ENCODE results near the gene SMCO1.
"Not testable (repeated sequence)": the region's sequence is repeated elsewhere in the genome, so short reads cannot be mapped to it uniquely, and the experiment has no call there.

DNA sequence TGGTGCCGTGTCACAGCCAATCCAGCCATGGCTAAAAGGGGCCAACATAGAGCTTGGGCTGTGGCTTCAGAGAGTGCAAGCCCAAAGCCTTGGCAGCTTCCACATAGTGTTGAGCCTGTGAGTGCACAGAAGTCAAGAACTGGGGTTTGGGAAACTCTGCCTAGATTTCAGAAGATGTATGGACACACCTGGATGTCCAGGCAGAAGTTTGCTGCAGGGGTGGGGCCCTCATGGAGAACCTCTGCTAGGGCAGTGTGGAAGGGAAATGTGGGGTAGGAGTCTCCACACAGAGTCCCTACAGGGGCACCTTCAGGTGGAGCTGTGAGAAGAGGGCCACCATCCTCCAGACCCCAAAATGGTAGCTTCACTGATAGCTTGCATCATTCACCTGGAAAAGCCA, 34.2 kb upstream of the SMCO1 start:
- TF ChIP-seq, protein P1, sequence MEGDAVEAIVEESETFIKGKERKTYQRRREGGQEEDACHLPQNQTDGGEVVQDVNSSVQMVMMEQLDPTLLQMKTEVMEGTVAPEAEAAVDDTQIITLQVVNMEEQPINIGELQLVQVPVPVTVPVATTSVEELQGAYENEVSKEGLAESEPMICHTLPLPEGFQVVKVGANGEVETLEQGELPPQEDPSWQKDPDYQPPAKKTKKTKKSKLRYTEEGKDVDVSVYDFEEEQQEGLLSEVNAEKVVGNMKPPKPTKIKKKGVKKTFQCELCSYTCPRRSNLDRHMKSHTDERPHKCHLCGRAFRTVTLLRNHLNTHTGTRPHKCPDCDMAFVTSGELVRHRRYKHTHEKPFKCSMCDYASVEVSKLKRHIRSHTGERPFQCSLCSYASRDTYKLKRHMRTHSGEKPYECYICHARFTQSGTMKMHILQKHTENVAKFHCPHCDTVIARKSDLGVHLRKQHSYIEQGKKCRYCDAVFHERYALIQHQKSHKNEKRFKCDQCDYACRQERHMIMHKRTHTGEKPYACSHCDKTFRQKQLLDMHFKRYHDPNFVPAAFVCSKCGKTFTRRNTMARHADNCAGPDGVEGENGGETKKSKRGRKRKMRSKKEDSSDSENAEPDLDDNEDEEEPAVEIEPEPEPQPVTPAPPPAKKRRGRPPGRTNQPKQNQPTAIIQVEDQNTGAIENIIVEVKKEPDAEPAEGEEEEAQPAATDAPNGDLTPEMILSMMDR (IDR thresholded peaks at IDR 0.05), result not testable (repeated sequence)
- not testable (repeated sequence) for TF ChIP-seq POLR2A (IDR thresholded peaks at IDR 0.05)
